K562 (cell line): ENCODE data around the gene ADK. TPM values are rescaled to one million over a fixed set of nuclear protein-coding genes. Genes with fewer than 3 reads are reported as not detected.
A peak's percentile ranks its signal among the peaks of the same experiment; 100 is the strongest.

Experiments used
- ATAC-seq: fragments of 200-7000 bp; cut with Tn5 transposase; 3 replicates; pipeline ENCODE4 v1.9.1; 2020; ENCODE audit warnings: moderate library complexity
- BruUV-seq: library from RNA; stranded (reverse); fragments of 400-500 nt; replicated peaks from 2 replicates; lab custom pipeline; 2021; lab: Mats Ljungman, UMichigan
- CTCF ChIA-PET: fragments of 300-600 bp; formaldehyde crosslinking; extraction: SDS; loops from one replicate; lab custom pipeline; 2021; ENCODE audit warnings: low intra/inter-chr PET ratio; lab: Yijun Ruan, JAX
- POLR2A ChIA-PET: fragments of 300-600, 350-650 bp; sonication (Branson Sonifier 250); formaldehyde crosslinking; extraction: SDS; loops from one replicate; lab custom pipeline; 2021; ENCODE audit warnings: antibody characterized with exemption, inconsistent platforms; lab: Yijun Ruan, JAX
- DNase-seq, 4 experiments: peaks; one replicate each; pipeline versions ENCODE4 v3.0.0 to v3.0.0-alpha.2; 2011 to 2018; ENCODE audit warnings: low spot score in 3 of 4, mixed read lengths in 3 of 4; ENCODE audit errors: extremely low read depth in 1 of 4
- FAIRE-seq: peaks from 2 replicates; lab custom pipeline; 2011; peaks lifted over from hg19 to GRCh38; lab: Jason Lieb, UNC
- H2AFZ ChIP-seq: 2 replicates; pipeline ENCODE4 v1.6.0; 2011; ENCODE audit warnings: low read depth, low read length, control low read depth, inconsistent platforms
- H3K27ac ChIP-seq: fragments of 200-600 bp; 3 replicates; pipeline ENCODE4 v1.8.0; 2011; ENCODE audit warnings: low read depth, mild to moderate bottlenecking, control low read depth, inconsistent platforms, low read length, moderate library complexity, mixed read lengths; ENCODE audit errors: extremely low read depth
- H3K27me3 ChIP-seq, 2 experiments: fragments of 300-600 bp in 1 of 2; 2 replicates in 1 of 2; 3 replicates in 1 of 2; pipeline versions ENCODE4 v1.6.0 to v1.8.0; 2011; ENCODE audit warnings: inconsistent platforms in 2 of 2, low read length in 2 of 2, mild to moderate bottlenecking in 1 of 2, mixed read lengths in 1 of 2, moderate library complexity in 1 of 2; ENCODE audit not compliant: control insufficient read depth in 2 of 2, insufficient read depth in 2 of 2
- H3K36me3 ChIP-seq: fragments of 300-600 bp; 3 replicates; pipeline ENCODE4 v1.8.0; 2011; ENCODE audit warnings: mild to moderate bottlenecking, low read length, inconsistent platforms; ENCODE audit not compliant: control insufficient read depth, insufficient read depth
- H3K4me1 ChIP-seq, 2 experiments: fragments of 200-600 bp in 1 of 2; replicated peaks in 1 of 2; 2 replicates in 1 of 2; 3 replicates in 1 of 2; pipeline versions ENCODE4 v1.5.1 to v1.8.0; 2011; ENCODE audit warnings: inconsistent platforms in 2 of 2, low read length in 2 of 2, mild to moderate bottlenecking in 1 of 2, mixed read lengths in 1 of 2, moderate library complexity in 1 of 2; ENCODE audit not compliant: control insufficient read depth in 2 of 2, insufficient read depth in 2 of 2
- H3K4me2 ChIP-seq: 2 replicates; pipeline ENCODE4 v1.6.1; 2011; ENCODE audit warnings: low read length, control low read depth, inconsistent platforms, mixed read lengths; ENCODE audit not compliant: insufficient read depth
- H3K4me3 ChIP-seq: fragments of 200-600 bp; sonication (generic), shearing (Covaris generic); 2 replicates; pipeline ENCODE4 v1.5.1; 2016; ENCODE audit warnings: control low read depth, inconsistent platforms
- H3K79me2 ChIP-seq: fragments of 200-600 bp; 3 replicates; pipeline ENCODE4 v1.8.0; 2011; ENCODE audit warnings: low read length, inconsistent platforms; ENCODE audit not compliant: control insufficient read depth, insufficient read depth
- H3K9ac ChIP-seq, 2 experiments: 2 replicates each; pipeline versions ENCODE4 v1.6.0 to v1.6.1; 2011; ENCODE audit warnings: low read depth in 2 of 2, low read length in 2 of 2, control low read depth in 1 of 2, inconsistent platforms in 1 of 2, mild to moderate bottlenecking in 1 of 2, mixed read lengths in 1 of 2; ENCODE audit not compliant: insufficient read depth in 1 of 2
- H3K9me1 ChIP-seq: one replicate; pipeline ENCODE4 v1.6.0; 2011; ENCODE audit warnings: inconsistent platforms, mild to moderate bottlenecking, low read length, moderate library complexity; ENCODE audit not compliant: control insufficient read depth, insufficient read depth
- H3K9me3 ChIP-seq: replicated peaks from 2 replicates; pipeline ENCODE4 v1.5.1; 2011; ENCODE audit warnings: low read depth, low read length, inconsistent platforms; ENCODE audit not compliant: control insufficient read depth, insufficient read depth
- H4K20me1 ChIP-seq: replicated peaks from 2 replicates; pipeline ENCODE4 v1.6.1; 2011; ENCODE audit warnings: low read length, inconsistent platforms, mixed read lengths; ENCODE audit not compliant: control insufficient read depth, insufficient read depth
- BMI1 ChIP-seq: fragments of 150-350 bp; IDR thresholded peaks from 2 replicates; pipeline ENCODE4 v1.6.1; 2014; ENCODE audit warnings: low read length
- CEBPB ChIP-seq: fragments of 450-650 bp; IDR thresholded peaks from 2 replicates; pipeline ENCODE4 v1.6.1; 2016; ENCODE audit warnings: missing genetic modification characterization, missing compliant biosample characterization
- CEBPG ChIP-seq, 3 experiments: fragments of 200-800 bp in 1 of 3; sonication (Bioruptor generic) in 1 of 3; sonication (generic) in 1 of 3; formaldehyde crosslinking in 1 of 3; IDR thresholded peaks in 2 of 3; conservative IDR thresholded peaks in 1 of 3; 2 replicates each; pipeline versions ENCODE4 v1.6.1 to v1.8.0; 2016 to 2022; ENCODE audit warnings: missing compliant biosample characterization in 2 of 3, missing genetic modification characterization in 2 of 3, mild to moderate bottlenecking in 1 of 3, missing genetic modification reagents in 1 of 3
- COPS2 ChIP-seq: fragments of 450-650 bp; conservative IDR thresholded peaks from 2 replicates; pipeline ENCODE4 v1.6.1; 2016; ENCODE audit warnings: mild to moderate bottlenecking, moderate library complexity
- EP300 ChIP-seq: IDR thresholded peaks from 2 replicates; pipeline ENCODE4 v1.6.1; 2012; ENCODE audit warnings: low read length, improper control_type of control experiment
- IFI16 ChIP-seq: fragments of 250-450 bp; sonication (Bioruptor Pico); IDR thresholded peaks from 2 replicates; pipeline ENCODE4 v2.1.2; 2022; ENCODE audit warnings: mild to moderate bottlenecking, inconsistent platforms
- in situ Hi-C: fragments of 300-500 bp; cut with MboI; formaldehyde crosslinking; loops from 4 replicates; pipeline ENCODE4 v1.15.0; 2018; ENCODE audit warnings: inconsistent platforms, mixed read lengths
- intact Hi-C: fragments of 100-400 bp; cut with micrococcal nuclease; formaldehyde crosslinking; loops from 2 replicates; pipeline ENCODE4 v1.14.2; 2022
- polyA plus RNA-seq, 8 experiments: library from polyadenylated mRNA; depleted of rRNA in 4 of 8; stranded (reverse) in 5 of 8; unstranded in 3 of 8; fragments of >200 nt; fragmentation: Nextera tagmentation in 2 of 8; fragmentation: Illumina TruSeq in 1 of 8; extraction: Ambion mirVana in 2 of 8; extraction: Trizol in 1 of 8; gene quantifications; 2 replicates each; pipeline versions ENCODE4 v1.2.1 to v1.2.3, GENCODE V29; 2011 to 2014; ENCODE audit warnings: inconsistent platforms in 1 of 8, missing spikeins in 1 of 8
- total RNA-seq, 7 experiments: library from RNA; depleted of rRNA in 6 of 7; stranded (reverse); fragments of >200 nt in 6 of 7; fragmentation: Illumina TruSeq in 2 of 7; extraction: Trizol in 2 of 7; gene quantifications; 2 replicates each; pipeline versions ENCODE4 v1.2.1 to v1.2.3, GENCODE V29; 2011 to 2021; ENCODE audit warnings: low replicate concordance in 1 of 7
- TF ChIP-seq, protein P1 (sequence below): sonication (generic); formaldehyde crosslinking; IDR thresholded peaks from 2 replicates; pipeline ENCODE4 v1.8.1; 2022; ENCODE audit warnings: missing genetic modification reagents
- TF ChIP-seq, protein P2 (sequence below): fragments of 250-450 bp; sonication (Bioruptor Pico); IDR thresholded peaks from 2 replicates; pipeline ENCODE4 v1.5.0; 2021

ADK gene
- total and polyA plus RNA-seq, 9 of the 15 experiments (the other 6 are each of a cell fraction or from before 2014, with no cell fraction given) = 54.2 to 97.8 (median 73.6) TPM

DNA sequence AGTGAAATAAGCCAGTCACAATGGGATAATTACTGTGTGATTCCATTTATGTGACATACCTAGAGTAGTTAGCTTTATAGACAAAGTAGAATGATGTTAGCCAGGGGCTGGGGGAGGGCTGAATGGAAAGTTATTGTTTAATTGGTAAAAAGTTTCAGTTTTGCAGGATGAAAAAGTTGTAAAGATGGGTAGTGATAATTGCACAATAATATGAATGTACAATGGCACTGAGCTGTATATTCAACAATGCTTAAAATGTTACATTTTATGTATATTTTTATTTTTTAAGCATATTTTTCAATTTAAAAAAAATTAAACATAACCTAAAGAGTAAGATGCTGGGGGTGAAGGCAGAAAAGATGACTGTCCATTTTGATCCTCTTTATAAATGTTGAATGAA is 459.3 kb downstream of the ADK start:
- no peak overlapping the region for H3K4me3 ChIP-seq
- no peak for ATAC-seq
- CTCF ChIA-PET = no interaction called here
- no peak overlapping the region for H2AFZ ChIP-seq
- in situ Hi-C loops (no loop called here), intact Hi-C loops (no loop called here)
- no peaks in the 10 kb centered on the region for H3K9me3 ChIP-seq
- no peak for TF ChIP-seq CEBPG (CRISPR knock-in tag; IDR thresholded peaks at IDR 0.05)
- peak in 1 of 2 experiments; percentile 48; a peak in 2 of 4 replicates for TF ChIP-seq CEBPG (tag; conservative IDR thresholded peaks at IDR 0.05 in 1 of 2, IDR thresholded peaks at IDR 0.05 in 1 of 2)
- TF ChIP-seq EP300 = no peak
- TF ChIP-seq BMI1 = no peak
- no peak for TF ChIP-seq COPS2
- TF ChIP-seq, protein P1, sequence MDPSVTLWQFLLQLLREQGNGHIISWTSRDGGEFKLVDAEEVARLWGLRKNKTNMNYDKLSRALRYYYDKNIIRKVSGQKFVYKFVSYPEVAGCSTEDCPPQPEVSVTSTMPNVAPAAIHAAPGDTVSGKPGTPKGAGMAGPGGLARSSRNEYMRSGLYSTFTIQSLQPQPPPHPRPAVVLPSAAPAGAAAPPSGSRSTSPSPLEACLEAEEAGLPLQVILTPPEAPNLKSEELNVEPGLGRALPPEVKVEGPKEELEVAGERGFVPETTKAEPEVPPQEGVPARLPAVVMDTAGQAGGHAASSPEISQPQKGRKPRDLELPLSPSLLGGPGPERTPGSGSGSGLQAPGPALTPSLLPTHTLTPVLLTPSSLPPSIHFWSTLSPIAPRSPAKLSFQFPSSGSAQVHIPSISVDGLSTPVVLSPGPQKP (CRISPR knock-in tag) = no peak
- TF ChIP-seq CEBPB (tag) = peak; percentile 53; the same call in 1 of the 2 replicates
- TF ChIP-seq IFI16 (CRISPR knock-in tag) = no peak
- TF ChIP-seq, protein P2, sequence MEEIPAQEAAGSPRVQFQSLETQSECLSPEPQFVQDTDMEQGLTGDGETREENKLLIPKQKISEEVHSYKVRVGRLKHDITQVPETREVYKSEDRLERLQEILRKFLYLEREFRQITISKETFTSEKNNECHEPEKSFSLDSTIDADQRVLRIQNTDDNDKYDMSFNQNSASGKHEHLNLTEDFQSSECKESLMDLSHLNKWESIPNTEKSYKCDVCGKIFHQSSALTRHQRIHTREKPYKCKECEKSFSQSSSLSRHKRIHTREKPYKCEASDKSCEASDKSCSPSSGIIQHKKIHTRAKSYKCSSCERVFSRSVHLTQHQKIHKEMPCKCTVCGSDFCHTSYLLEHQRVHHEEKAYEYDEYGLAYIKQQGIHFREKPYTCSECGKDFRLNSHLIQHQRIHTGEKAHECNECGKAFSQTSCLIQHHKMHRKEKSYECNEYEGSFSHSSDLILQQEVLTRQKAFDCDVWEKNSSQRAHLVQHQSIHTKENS (CRISPR knock-in tag) = no peak
- no peak overlapping the region for H3K4me2 ChIP-seq
- no peaks in the 10 kb centered on the region for H3K4me1 ChIP-seq
- no peak overlapping the region for H3K27ac ChIP-seq
- H3K79me2 ChIP-seq = no peaks in the 10 kb centered on the region
- H3K9me1 ChIP-seq = no peaks in the 10 kb centered on the region
- POLR2A ChIA-PET = interaction anchor here (0.6 to 1.0 kb wide), 2 partner anchors 14 to 269 kb away, joined by 3 read pairs; no protein-coding TSS in a partner anchor
- BruUV-seq = no TSS peak
- no peak for DNase-seq
- no peaks in the 10 kb centered on the region for H4K20me1 ChIP-seq
- no peak for FAIRE-seq
- peaks cover 3% of the 10 kb centered on the region; the same call in 1 of the 3 replicates for H3K36me3 ChIP-seq
- H3K9ac ChIP-seq = no peak overlapping the region
- no peaks in the 10 kb centered on the region for H3K27me3 ChIP-seq
